Gastrocnemius medialis (tissue), 4 donors: ENCODE results near the gene SHC3.

Experiments used
- POLR2A ChIP-seq, 2 donors: fragments of 450-650 bp; IDR thresholded peaks; one replicate each; pipeline ENCODE4 v1.6.1; 2017; ENCODE audit warnings: antibody characterized with exemption in 2 of 2, mild to moderate bottlenecking in 2 of 2, moderate library complexity in 2 of 2
- TF ChIP-seq, protein P1 (sequence below), 5 experiments: fragments of 450-650 bp in 3 of 5; fragments of 200-600 bp in 2 of 5; sonication (generic) in 2 of 5; IDR thresholded peaks in 4 of 5; conservative IDR thresholded peaks in 1 of 5; 1 replicate in 4 of 5; 2 replicates in 1 of 5; pipeline ENCODE4 v1.5.1; 2016 to 2019; ENCODE audit warnings: antibody characterized with exemption in 5 of 5, mild to moderate bottlenecking in 3 of 5, moderate library complexity in 3 of 5

DNA sequence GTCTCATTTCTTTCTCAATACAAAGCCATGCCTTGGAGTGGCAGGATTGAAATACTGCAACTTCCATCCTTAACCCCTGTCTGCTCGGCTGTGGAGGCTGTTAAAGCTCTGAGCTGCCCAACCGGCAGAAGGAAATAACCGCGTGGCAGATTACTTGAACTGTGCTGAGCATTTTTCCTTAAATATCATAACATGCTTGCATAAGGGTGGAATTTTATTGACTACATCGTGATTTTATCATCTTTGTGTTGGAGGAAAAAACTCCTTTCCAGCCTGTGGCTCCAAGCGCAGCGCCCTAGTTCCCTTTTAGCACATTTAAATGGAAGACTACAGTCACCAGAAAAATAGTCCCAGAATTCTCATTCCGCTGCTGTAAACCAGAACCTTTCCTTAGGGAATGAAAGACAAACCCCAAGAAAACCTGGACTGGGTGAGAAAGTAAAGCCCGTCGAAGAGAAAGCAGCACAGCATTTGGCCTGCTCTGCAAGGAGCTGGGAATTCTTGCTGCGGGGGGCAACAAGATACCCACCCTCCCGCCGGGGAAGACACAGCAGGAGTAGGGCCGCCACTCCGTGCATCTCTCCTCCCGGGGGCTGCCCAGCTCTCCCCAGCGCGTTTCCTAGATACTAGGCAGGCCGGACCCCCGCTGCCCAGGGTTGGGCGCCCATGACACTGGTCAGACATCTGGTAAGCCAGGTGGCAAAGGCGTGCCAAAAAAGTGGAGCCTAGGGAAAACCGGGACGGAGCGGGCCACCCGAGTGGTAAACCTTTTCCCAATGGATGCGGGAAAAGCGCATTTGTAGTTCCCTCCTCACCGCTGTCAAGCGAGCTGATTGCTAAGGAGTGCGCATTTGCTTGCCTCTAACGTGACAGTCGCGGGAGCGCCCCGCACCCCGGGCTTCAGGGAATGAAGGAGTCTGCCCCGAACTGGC is 1.3 kb downstream of the SHC3 start:
- TF ChIP-seq, protein P1, sequence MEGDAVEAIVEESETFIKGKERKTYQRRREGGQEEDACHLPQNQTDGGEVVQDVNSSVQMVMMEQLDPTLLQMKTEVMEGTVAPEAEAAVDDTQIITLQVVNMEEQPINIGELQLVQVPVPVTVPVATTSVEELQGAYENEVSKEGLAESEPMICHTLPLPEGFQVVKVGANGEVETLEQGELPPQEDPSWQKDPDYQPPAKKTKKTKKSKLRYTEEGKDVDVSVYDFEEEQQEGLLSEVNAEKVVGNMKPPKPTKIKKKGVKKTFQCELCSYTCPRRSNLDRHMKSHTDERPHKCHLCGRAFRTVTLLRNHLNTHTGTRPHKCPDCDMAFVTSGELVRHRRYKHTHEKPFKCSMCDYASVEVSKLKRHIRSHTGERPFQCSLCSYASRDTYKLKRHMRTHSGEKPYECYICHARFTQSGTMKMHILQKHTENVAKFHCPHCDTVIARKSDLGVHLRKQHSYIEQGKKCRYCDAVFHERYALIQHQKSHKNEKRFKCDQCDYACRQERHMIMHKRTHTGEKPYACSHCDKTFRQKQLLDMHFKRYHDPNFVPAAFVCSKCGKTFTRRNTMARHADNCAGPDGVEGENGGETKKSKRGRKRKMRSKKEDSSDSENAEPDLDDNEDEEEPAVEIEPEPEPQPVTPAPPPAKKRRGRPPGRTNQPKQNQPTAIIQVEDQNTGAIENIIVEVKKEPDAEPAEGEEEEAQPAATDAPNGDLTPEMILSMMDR (IDR thresholded peaks at IDR 0.05 in 4 of 5, conservative IDR thresholded peaks at IDR 0.05 in 1 of 5) = no peak
- no peak for TF ChIP-seq POLR2A (IDR thresholded peaks at IDR 0.05)
